GM11168 (cell line): ENCODE results near the gene SUMO4.

Experiments
- in situ Hi-C: fragments of 300-500 bp; cut with MboI; formaldehyde crosslinking; loops from one replicate; pipeline ENCODE4 v1.12.0; 2022; ENCODE audit warnings: low sequenced_read_pairs; ENCODE audit not compliant: unreplicated experiment

The SUMO4 gene

DNA sequence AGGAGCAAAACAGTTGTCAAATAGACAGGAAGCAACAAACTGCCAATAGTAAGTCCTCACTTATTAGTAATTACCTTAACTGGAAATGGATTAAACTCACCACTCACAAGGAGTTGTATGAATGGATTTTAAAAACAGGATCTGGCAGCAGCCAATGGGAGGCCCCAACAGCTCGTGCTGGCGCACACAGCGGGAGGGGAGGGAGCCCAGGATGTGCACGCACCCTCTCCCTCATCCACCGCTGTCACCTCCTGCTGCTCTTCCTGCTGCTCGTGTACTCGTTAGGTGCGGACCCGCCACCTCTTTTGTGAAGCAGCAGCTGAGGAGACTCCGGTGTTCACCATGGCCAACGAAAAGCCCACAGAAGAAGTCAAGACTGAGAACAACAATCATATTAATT lies at the start of gene SUMO4:
SUMO4 (plus strand) TSS at position 213 of the 400 bp plus-strand sequence; CDS start at position 343, 130 bp downstream.
- in situ Hi-C loops, result no loop called here

DNA sequence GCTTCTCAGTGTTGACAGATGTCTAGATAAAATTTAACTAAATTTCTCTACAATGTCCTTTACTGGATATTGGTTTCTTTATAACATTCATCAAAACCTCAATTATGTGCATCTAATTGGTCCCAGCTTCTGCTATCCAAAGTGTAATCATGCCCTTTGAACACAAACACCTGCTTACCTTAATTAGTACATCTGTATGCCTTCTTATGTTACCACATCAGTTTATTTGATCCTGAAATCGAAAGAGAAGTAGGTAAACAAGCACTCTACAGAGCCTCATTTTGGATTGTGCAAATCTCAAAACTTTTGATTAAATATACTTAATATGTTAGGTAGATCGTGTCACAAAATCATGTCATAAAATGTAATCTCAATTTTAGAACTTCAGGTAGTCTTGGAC lies 46.1 kb upstream of the SUMO4 start:
- in situ Hi-C loops, result no loop called here

DNA sequence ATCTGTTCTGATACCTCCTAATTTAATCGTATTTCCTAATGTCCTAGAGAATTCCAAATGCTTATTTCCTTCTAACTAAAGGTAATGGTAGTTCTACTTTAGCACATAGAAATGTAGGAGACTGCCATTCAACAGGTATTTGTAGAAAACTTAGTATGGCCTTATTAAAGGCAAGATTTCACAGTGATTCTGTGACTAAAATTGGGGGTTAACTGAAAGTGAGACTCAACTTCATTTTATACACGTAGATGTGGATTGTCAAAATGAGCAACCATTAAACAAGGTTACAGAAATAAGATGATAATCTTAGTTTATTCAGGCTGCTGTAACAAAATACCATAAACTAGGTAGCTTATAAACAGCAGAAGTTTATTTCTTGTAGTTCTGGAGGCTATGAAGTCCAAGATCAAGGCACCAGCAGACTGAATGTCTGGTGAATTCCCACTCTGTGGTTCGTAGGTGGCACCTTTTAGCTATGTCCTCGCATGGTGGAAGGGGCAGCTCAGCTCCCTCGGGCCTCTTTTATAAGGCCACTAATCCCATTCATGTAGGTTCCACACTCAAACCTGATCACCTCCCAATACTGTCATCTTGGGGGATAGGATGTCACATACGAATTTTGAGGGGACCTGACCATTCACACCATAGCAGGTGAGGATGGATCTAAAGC lies 43.8 kb upstream of the SUMO4 start:
- in situ Hi-C loops, result no loop called here

DNA sequence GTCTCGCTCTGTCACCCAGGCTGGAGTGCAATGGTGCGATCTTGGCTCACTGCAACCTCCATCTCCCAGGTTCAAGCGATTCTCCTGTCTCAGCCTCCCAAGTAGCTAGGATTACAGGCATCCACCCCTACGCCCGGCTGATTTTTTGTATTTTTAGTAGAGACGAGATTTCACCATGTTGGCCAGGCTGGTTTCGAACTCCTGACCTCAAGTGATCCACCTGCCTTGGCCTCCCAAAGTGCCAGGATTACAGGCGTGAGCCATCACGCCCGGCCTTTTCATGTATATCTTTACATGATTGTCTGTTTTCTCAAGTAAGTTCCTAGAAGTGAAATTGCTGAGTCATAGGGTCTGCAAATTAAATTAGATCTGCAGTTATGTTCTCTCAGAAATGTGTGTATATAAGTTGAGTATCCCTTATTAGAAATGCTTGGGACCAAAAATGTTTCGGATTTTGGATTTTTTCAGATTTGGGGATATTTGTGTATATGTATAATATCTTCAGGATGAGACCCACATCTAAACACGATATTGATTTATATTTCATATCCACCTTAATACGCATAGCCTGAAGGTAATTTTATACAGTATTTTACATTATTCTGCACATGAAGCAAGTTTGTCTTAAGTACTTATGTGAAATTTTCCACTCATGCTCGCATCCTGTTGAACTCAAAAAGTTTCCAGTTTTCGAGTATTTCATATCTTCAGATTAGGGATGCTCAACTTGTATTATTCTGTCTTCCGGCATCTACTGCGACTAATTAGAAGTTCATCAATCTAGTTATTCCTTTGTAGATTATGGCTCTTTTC lies 42.1 kb upstream of the SUMO4 start:
- in situ Hi-C loops, result no loop called here

DNA sequence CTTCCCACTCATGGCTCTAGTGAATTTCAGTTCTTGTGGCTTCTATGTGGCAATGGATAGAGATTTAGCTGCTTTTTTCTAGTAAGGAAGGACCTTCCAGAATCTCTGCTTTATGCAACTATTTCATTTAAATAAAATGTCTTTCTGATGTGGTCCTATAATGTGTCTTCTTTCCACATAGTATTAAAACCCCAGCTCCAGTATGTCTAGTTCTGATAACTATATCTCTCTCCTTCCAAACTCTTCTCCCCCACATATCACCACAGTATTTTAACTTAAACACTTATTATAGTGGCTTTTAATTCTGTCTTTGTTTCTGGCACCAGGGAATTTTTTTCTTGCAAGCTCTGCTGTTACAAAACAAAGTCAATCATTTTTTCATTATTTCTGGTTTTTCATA lies 40.6 kb upstream of the SUMO4 start:
- in situ Hi-C loops, result no loop called here

DNA sequence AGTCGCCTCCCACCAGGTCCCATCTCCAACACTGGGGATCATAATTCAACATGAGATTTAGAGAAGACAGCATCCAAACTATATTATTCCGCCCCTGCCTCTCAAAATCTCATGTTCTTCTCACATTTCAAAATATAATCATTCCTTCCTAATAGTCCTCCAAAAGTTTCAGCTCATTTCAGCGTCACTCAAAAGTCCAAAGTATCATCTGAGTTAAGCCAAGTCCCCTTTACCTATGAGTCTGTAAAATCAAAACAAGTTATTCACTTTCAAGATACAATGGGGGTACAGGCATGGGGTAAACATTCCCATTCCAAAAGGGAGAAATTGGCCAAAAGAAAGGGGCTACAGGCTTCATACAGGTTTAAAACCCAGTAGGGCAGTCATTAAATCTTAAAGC lies 39.5 kb upstream of the SUMO4 start:
- in situ Hi-C loops, result no loop called here

DNA sequence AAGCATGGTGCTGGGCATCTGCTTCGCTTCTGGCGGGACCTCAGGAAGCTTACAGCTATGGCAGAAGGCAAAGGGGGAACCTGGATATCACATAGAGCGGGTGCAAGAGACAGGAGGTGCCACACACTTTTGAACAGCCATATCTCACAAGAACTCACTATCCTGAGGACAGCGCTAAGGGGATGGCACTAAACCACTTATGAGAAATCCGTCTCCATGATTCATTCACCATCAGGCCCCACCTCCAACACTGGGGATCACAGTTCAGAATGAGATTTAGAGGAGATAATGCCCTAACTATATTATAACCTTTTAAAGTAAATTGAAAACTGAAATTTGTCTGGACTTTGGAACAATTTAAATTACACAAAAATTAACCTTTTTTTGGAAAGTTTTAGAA lies 37.8 kb upstream of the SUMO4 start:
- in situ Hi-C loops, result no loop called here

DNA sequence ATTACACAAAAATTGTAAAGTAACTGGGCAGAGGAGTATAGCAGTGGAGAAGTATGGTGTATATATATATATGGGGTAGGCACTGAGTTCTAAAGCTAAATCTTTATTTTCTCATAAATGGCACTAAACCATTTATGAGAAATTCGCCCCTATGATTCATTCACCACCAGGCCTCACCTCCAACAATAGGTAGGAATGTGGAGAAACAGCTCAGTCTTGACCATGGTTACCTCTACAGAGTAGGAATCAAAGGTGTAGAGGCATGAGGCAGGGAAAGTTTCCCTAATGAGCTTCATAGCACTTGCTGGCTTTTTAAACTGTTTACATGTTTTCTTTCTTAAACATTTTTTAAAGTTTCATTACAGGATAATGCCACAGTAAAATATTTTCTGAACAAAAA lies 36.9 kb upstream of the SUMO4 start:
- in situ Hi-C loops, result no loop called here

DNA sequence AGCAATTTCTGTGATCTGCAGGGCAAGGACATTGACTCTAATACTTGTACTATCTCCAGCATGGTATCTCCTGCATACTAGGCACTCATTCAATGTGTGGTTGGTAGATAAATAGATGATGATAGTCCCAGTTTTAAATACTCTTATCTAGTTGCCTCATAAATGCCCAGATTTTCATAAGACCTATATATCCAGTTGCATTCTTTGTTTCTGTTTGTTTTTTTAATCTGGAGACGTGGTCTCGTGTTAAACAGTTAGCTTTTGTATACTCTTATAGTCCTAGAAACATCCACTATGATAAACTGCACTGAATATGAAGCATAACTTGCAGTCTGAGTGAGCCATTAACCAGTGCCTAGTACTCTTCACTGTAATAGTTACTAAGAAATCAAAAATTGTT lies 35.5 kb upstream of the SUMO4 start:
- in situ Hi-C loops, result no loop called here

DNA sequence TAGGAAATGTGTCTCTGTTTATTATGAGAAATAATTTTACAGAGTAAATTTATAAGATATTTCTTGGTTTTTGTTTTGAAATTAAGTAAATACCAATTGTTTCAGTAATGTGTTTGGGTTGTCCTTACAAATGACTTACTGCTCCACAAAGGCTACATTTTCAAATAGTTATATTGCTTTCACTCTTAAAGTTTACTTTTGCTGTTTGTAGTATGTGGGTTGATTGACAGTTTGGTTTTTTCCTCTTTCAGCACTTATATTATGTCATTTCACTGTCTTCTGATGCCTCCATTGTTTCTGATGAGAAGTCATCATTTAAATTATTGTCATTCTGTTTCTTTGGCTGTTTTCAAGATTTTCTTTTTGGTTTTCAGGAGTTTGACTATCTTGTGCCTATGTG lies 34.9 kb upstream of the SUMO4 start:
- in situ Hi-C loops, result no loop called here

DNA sequence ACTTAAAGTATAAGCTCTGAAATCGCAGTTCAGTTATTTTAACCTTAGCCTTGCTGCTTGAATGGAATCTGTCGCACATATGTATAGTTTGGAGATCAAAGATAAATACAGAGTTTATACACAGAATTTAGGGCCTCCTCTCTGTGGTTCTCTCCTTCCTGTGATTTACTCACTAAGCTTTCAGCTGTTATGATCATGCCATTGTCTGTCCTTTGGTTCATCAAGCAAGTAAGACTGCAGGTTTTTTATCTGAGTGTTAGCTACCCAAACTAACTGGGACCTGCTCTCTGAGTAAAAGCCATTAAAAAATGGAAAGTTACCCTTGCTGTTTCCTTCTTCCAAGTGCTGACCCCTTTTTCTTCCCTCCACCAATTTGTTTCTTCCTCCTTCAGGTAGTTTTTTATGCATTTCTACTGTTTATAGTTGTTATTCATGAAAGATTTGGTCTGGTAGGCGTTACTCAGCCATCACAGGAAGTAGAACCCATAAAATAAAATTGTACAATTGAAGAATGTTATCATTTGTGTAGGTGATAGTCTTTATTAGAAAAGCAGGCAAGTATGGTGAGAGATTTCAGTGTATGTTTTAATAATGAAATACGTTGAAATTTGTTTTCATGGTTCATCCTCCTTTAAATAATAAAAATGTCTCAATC lies 33.7 kb upstream of the SUMO4 start:
- in situ Hi-C loops, result no loop called here

DNA sequence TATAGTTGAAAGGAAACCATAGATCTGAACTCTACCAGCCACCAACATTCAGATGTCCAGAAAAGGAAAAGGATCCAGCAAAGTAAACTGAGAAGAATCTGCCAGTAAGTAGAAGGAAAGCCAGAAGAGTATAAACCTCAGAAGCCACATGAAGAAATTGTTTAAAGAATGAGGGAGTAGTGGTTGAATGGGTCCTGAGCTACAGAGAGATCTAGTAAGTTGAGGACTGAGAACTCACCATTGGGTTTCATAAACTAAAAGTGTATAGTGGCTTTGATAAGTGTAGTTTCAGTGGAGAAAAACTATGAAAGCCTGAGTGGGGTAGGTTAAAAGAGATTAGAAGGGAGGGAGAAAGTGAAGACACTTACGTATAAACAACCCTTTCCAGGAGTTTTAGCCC lies 32.0 kb upstream of the SUMO4 start:
- in situ Hi-C loops, result no loop called here

DNA sequence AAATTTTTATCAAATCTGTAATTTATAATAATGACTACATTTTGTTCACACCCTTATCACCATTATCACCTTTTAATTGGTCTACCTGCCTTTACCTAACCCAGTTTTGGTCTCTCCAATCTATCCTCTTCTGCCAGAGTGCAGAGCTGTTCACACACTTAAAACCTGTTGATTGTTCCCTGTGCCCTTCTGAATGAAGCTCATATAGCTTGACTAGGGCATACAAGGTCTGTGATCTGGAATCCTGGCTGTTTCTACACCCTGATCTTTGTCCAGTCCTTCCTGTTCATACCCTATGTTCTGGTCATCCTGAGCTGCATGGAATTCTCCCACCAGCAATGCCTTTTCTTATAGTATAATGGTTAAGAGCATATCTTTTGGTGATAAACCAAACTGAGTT lies 28.9 kb upstream of the SUMO4 start:
- in situ Hi-C loops, result no loop called here

DNA sequence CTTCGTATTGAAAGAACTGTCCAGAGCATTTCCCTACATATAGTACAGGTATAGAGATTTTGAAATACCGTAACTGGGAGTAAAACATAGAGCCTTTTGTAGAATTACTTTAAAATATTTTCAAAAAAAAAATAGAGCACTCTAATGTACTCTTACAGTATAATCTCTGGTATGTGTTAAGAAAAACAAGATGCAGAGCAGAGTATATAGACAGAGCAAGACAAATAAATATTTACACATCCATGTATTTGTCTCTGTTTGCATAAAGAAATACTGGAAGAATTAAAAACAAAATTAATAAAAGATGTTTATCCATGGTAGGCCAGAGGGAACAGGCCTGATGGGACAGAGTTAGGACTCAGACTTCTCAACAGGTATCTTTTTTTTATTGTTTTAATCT lies 28.0 kb upstream of the SUMO4 start:
- in situ Hi-C loops, result no loop called here

DNA sequence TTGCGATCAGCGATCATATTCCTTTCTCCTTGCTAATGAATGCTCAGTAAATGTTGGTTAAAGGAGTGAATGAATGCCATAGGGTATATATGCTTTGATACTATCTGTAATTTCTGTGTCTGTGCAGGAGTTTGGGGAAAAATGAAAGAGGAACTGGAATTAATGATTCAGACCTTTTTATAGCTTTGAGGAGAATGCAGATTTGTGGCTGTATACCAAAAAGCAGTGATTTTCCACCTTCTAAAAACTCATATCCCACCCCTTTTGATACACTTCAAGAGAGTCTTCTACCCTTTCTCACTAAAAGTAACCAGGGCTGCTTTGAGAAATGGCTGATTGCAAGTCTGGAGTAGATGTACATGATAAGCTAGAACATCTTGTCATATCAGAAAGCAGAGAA lies 26.6 kb upstream of the SUMO4 start:
- in situ Hi-C loops, result no loop called here

DNA sequence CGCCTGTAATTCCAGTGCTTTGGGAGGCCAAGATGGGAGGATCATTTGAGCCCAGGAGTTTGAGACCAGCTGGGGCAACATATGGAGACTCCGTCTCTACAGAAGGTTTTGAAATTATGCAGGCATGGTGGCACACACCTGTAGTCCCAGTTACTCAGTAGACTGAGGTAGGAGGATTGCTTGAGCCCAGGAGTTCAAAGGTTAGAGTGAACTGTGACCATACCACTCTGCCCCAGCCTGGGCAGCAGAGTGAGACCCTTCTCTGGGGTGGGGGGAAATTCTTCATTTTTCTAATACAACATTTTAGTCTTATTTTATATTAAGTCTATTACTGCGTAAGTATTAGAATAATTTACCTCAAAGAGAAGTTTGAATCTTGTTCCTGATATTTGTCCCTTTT lies 20.1 kb upstream of the SUMO4 start:
- in situ Hi-C loops, result no loop called here

DNA sequence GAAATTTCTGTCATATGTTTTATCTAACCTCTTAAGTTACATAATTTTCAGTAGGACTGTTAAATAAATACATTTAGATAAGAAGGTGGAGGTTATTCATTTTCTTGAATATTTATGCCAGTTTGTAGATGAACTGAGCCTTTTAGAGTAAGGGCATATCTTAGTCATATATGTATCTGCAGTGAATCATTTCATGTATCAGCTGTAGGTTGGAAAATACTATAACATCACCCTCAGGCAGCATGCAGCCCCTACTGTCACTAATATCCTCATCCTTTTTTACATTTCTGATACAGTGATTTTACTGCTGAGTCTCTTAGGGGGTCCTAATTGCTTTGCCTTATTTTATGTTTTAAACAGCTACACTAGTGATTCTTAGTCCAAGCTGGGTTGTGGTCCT lies 19.5 kb upstream of the SUMO4 start:
- in situ Hi-C loops, result no loop called here

DNA sequence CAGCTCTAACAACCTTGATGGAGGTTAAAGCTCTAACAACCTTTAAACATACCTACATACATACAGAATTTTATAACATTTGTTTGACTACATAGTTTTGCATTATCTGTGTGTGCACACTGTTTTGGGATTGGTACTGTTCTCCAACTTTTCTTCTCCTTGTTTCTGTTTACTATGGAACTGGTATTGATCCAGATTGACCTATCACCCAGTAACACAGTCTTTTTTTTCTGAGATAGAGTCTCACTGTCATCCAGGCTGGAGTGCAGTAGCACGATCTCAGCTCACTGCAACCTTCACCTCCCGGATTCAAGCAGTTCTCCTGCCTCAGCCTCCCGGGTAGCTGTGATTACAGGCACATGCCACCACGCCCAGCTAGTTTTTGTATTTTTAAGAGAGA lies 16.7 kb upstream of the SUMO4 start:
- in situ Hi-C loops, result no loop called here

DNA sequence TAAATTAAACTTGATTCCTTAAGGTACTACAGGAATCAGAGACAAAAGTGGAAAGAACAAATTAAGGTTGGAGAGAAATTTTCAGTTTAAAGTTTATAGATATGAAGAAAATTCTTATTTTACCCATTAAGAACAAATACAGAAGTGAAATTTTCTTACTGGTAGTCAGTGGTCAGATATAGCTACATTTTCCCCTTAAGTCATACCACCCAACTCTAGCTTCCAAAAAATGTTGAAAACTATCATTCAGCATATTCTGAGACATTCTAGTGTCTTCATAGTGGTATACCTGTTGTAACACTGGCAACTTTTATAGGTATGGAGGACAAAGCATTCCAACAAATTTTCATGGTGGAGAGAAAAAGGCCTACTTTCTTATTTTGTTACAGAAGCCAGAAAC lies 15.6 kb upstream of the SUMO4 start:
- in situ Hi-C loops, result no loop called here

DNA sequence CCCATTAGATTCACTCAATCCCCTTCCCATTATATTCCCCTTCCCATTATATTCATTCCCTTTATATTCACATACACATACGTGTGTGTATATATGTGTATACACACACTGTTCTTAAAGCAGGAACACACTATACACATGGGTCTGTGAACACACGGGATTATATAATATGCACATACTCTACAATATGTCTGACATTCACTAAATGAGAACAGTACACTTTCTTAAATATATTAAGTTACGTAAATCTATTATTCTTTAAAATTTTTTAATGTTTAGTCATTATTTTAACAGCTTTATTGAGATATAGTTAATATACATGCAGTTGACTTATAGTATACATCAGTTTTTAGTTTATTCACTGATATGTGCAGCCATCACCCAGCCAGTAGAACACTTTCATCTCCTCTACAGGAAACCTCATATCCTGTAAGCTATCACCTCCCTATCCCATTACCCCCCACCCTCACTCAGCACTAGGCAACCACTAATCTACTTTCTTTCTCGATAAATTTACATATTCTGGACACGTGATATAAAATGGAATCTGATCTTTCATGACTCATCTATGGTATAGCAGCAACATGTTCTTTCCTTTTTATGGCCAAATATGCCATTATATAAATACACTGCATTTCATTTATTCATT lies 13.9 kb upstream of the SUMO4 start:
- in situ Hi-C loops, result no loop called here
